ENCODE results near the gene ANKS1A. TPM values are rescaled to one million over a fixed set of nuclear protein-coding genes. Genes with fewer than 3 reads are reported as not detected.

The ANKS1A gene
- total and polyA plus RNA-seq, 2 experiments from 2014 or later: 17.5 to 25.4 TPM

DNA sequence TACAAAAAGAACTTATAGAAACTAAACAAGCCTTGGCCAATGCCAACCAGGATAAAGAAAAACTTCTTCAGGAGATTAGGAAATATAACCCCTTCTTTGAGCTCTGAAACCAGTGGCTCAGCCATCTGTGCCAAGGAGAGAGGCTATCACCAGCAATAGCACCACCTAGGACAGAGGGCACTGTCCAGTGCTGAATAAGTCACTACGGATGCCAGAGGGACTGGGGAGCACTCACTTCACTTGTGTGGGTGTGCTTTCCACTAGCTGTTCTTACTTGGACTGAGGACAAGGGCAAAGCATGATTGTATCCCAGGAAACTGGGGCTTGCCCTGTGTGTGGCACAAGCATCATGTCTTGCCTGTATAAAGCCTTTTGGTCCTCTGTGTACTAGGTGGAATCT lies 16.7 kb upstream of the ANKS1A start:
- Histone ChIP-seq H2AFZ (no peak overlapping the region), H3K4me2 (no peak overlapping the region), H3K27me3 (no peaks in the 10 kb centered on the region), H3K27ac (no peak overlapping the region), H3K9me3 (ENCODE audit: low read depth) (no peaks in the 10 kb centered on the region), H3K36me3 (replicated peaks; ENCODE audit: insufficient read depth, low read depth) (no peaks in the 10 kb centered on the region), H3K9me2 (replicated peaks; ENCODE audit: insufficient read depth) (no peaks in the 10 kb centered on the region), H3K4me3 (no peak overlapping the region), H3K79me2 (no peaks in the 10 kb centered on the region), H3K4me1 (ENCODE audit: insufficient read depth) (no peaks in the 10 kb centered on the region), H4K20me1 (ENCODE audit: insufficient read depth, poor library complexity, severe bottlenecking) (no peaks in the 10 kb centered on the region)
- 76% methylated on average over 1 of the region's 1 CpG for WGBS (ENCODE audit: low lambda C conversion rate, missing lambda C conversion rate)
- no peak for DNase-seq (ENCODE audit: low spot score)
- TF ChIP-seq EZH2phosphoT487 (IDR thresholded peaks at IDR 0.05; ENCODE audit: low read depth, severe bottlenecking, unreplicated experiment) (no peak), EZH2 (IDR thresholded peaks at IDR 0.05; ENCODE audit: borderline replicate concordance) (no peak)
- TF ChIP-seq, protein P1, sequence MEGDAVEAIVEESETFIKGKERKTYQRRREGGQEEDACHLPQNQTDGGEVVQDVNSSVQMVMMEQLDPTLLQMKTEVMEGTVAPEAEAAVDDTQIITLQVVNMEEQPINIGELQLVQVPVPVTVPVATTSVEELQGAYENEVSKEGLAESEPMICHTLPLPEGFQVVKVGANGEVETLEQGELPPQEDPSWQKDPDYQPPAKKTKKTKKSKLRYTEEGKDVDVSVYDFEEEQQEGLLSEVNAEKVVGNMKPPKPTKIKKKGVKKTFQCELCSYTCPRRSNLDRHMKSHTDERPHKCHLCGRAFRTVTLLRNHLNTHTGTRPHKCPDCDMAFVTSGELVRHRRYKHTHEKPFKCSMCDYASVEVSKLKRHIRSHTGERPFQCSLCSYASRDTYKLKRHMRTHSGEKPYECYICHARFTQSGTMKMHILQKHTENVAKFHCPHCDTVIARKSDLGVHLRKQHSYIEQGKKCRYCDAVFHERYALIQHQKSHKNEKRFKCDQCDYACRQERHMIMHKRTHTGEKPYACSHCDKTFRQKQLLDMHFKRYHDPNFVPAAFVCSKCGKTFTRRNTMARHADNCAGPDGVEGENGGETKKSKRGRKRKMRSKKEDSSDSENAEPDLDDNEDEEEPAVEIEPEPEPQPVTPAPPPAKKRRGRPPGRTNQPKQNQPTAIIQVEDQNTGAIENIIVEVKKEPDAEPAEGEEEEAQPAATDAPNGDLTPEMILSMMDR (IDR thresholded peaks at IDR 0.05; ENCODE audit: poor library complexity): no peak

DNA sequence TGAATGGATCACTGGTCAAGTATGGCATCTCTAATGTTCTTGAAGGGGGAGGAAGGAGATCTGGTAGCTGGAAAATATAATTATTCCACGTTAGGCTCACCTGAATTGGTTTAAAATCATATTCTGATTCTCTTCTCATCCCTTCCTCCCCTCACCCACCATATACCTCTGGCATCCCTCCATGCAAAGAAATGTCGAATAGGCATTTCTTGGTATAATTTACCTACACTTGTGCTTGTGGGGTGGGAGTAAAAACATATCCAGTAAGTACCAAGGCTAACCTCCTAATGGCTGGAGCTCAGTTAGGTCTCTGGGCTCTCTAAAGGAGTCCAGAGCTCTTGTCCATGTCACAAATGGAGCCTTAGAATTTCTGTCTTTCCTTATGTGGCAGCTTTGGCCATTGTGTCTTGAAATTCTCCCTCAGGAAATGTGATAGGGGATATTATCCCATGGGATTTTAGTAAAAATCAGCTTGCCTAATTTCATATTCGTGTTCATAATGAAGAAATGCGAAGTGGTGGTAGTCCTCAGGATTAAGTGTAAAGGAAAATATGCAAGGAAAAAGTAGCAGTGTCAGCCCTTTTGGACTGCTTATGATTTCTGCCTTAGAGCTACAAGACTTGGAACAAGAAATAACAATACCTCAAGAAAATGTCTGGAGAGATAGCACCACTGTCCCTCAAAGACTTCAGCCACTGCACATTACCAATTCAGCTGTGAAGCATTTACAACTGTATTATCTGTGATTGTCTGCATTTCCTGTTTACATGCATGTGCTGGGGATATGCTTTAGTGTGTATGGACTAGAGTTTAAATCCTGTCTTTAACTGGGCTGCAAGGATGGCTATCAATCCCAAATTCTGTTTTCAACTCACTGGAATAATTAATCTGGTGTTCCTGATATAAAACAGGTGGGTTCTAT lies 13.5 kb upstream of the ANKS1A start:
- no peaks in the 10 kb centered on the region for H3K9me2 ChIP-seq (replicated peaks; ENCODE audit: insufficient read depth)
- H4K20me1 ChIP-seq (ENCODE audit: insufficient read depth, poor library complexity, severe bottlenecking): no peaks in the 10 kb centered on the region
- DNase-seq (ENCODE audit: low spot score): no peak
- H3K9me3 ChIP-seq (ENCODE audit: low read depth): no peaks in the 10 kb centered on the region
- peak overlapping the region; percentile 66 for H3K27ac ChIP-seq
- WGBS (ENCODE audit: low lambda C conversion rate, missing lambda C conversion rate): 93% methylated on average over 4 of the region's 4 CpGs
- no peaks in the 10 kb centered on the region for H3K4me1 ChIP-seq (ENCODE audit: insufficient read depth)
- no peaks in the 10 kb centered on the region for H3K36me3 ChIP-seq (replicated peaks; ENCODE audit: insufficient read depth, low read depth)
- no peaks in the 10 kb centered on the region for H3K27me3 ChIP-seq
- no peak overlapping the region for H3K4me2 ChIP-seq
- no peak overlapping the region for H3K4me3 ChIP-seq
- H3K79me2 ChIP-seq: no peaks in the 10 kb centered on the region
- H2AFZ ChIP-seq: no peak overlapping the region
- TF ChIP-seq EZH2phosphoT487 (IDR thresholded peaks at IDR 0.05; ENCODE audit: low read depth, severe bottlenecking, unreplicated experiment) (no peak), EZH2 (IDR thresholded peaks at IDR 0.05; ENCODE audit: borderline replicate concordance) (no peak)
- TF ChIP-seq, protein P1 (IDR thresholded peaks at IDR 0.05; ENCODE audit: poor library complexity): no peak

DNA sequence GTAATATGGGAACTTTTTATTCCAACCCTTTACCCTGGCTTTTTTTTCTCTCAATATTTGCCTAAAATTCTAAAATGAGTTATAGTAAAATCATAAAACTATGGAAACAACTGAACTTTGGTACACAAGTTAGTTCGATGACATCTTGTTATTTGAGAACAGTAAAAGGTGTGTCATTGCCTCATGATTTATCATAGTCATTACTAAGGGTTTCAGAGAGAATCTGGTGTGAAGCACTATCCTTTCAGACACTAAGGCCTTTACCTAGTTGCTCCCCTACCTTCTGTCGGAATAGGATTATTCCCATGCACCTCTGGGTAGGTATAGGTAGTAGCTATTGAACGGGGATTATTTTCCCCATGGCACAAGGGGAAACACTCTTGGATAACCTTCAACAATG lies 12.6 kb upstream of the ANKS1A start:
- Histone ChIP-seq H3K4me2 (no peak overlapping the region), H3K9me3 (ENCODE audit: low read depth) (no peaks in the 10 kb centered on the region), H3K36me3 (replicated peaks; ENCODE audit: insufficient read depth, low read depth) (no peaks in the 10 kb centered on the region), H3K9me2 (replicated peaks; ENCODE audit: insufficient read depth) (no peaks in the 10 kb centered on the region), H2AFZ (no peak overlapping the region), H3K4me1 (ENCODE audit: insufficient read depth) (no peaks in the 10 kb centered on the region), H3K27ac (peak overlapping the region; percentile 66), H3K27me3 (no peaks in the 10 kb centered on the region), H3K4me3 (no peak overlapping the region), H3K79me2 (no peaks in the 10 kb centered on the region), H4K20me1 (ENCODE audit: insufficient read depth, poor library complexity, severe bottlenecking) (no peaks in the 10 kb centered on the region)
- no peak for DNase-seq (ENCODE audit: low spot score)
- no peak for TF ChIP-seq EZH2phosphoT487 (IDR thresholded peaks at IDR 0.05; ENCODE audit: low read depth, severe bottlenecking, unreplicated experiment)
- TF ChIP-seq EZH2 (IDR thresholded peaks at IDR 0.05; ENCODE audit: borderline replicate concordance): no peak
- TF ChIP-seq, protein P1 (IDR thresholded peaks at IDR 0.05; ENCODE audit: poor library complexity): no peak
- 96% methylated on average over 3 of the region's 3 CpGs for WGBS (ENCODE audit: low lambda C conversion rate, missing lambda C conversion rate)

Measured in hepatocyte (in vitro differentiated cells).